Endothelial cell of umbilical vein (primary cell): ENCODE measurements around the gene RAD51B. TPM values are rescaled to one million over a fixed set of nuclear protein-coding genes. Genes with fewer than 3 reads are reported as not detected.

Source experiments
- BruUV-seq: library from RNA; stranded (reverse); fragments of 400-500 nt; replicated peaks from 2 replicates; lab custom pipeline; 2021; lab: Mats Ljungman, UMichigan
- CTCF ChIA-PET: fragments of 300-600, 350-600 bp; sonication (Branson Sonifier 250); formaldehyde crosslinking; loops from one replicate; lab custom pipeline; 2021; ENCODE audit warnings: antibody characterized with exemption, inconsistent platforms; lab: Charles Lee
- POLR2A ChIA-PET: fragments of 300-600, 350-600 bp; sonication (Branson Sonifier 250); formaldehyde crosslinking; loops from one replicate; lab custom pipeline; 2021; ENCODE audit warnings: antibody characterized with exemption, inconsistent platforms; lab: Charles Lee
- DNase-seq: peaks from one replicate; pipeline ENCODE4 v3.0.0-alpha.2; 2011; ENCODE audit warnings: low read depth, low spot score
- FAIRE-seq: peaks from 2 replicates; lab custom pipeline; 2011; peaks lifted over from hg19 to GRCh38; lab: Jason Lieb, UNC
- H2AFZ ChIP-seq: 2 replicates; pipeline ENCODE4 v1.6.0; 2012; ENCODE audit warnings: low read depth, low read length, control low read depth, inconsistent platforms
- H3K27ac ChIP-seq: 2 replicates; pipeline ENCODE4 v1.5.1; 2011; ENCODE audit warnings: low read depth, mild to moderate bottlenecking, control low read depth, low read length, moderate library complexity; ENCODE audit not compliant: insufficient read depth
- H3K27me3 ChIP-seq, 2 experiments: 2 replicates each; pipeline versions ENCODE4 v1.6.0 to v1.6.1; 2011; ENCODE audit warnings: low read length in 2 of 2, mixed read lengths in 1 of 2; ENCODE audit not compliant: control insufficient read depth in 2 of 2, insufficient read depth in 2 of 2
- H3K36me3 ChIP-seq, 2 experiments: 2 replicates in 1 of 2; 3 replicates in 1 of 2; pipeline ENCODE4 v1.5.1; 2011; ENCODE audit warnings: low read length in 2 of 2, mild to moderate bottlenecking in 1 of 2, moderate library complexity in 1 of 2; ENCODE audit not compliant: control insufficient read depth in 2 of 2, insufficient read depth in 2 of 2; ENCODE audit errors: extremely low read depth in 1 of 2
- H3K4me1 ChIP-seq: 3 replicates; pipeline ENCODE4 v1.5.1; 2011; ENCODE audit warnings: mild to moderate bottlenecking, low read length; ENCODE audit not compliant: control insufficient read depth, insufficient read depth; ENCODE audit errors: extremely low read depth
- H3K4me2 ChIP-seq: 2 replicates; pipeline ENCODE4 v1.6.1; 2011; ENCODE audit warnings: low read length, control low read depth, mixed read lengths; ENCODE audit not compliant: insufficient read depth
- H3K4me3 ChIP-seq, 3 experiments: fragments of 200-600 bp in 1 of 3; sonication (generic), shearing (Covaris generic) in 1 of 3; replicated peaks in 1 of 3; 2 replicates each; pipeline ENCODE4 v1.5.1; 2011 to 2016; ENCODE audit warnings: control low read depth in 3 of 3, low read length in 3 of 3, mild to moderate bottlenecking in 2 of 3, inconsistent platforms in 1 of 3, low read depth in 1 of 3, moderate library complexity in 1 of 3; ENCODE audit not compliant: insufficient read depth in 1 of 3
- H3K79me2 ChIP-seq: 2 replicates; pipeline ENCODE4 v1.6.0; 2012; ENCODE audit warnings: low read length, inconsistent platforms; ENCODE audit not compliant: control insufficient read depth, insufficient read depth
- H3K9ac ChIP-seq: replicated peaks from 2 replicates; pipeline ENCODE3; 2011; ENCODE audit warnings: low read length, control low read depth; ENCODE audit not compliant: insufficient read depth; ENCODE audit errors: extremely low read depth
- H3K9me1 ChIP-seq: replicated peaks from 3 replicates; pipeline ENCODE4 v1.6.0; 2011; ENCODE audit warnings: mild to moderate bottlenecking, low read length; ENCODE audit not compliant: control insufficient read depth, insufficient read depth; ENCODE audit errors: extremely low read depth
- H3K9me3 ChIP-seq: replicated peaks from 2 replicates; pipeline ENCODE4 v1.5.1; 2012; ENCODE audit warnings: low read length, inconsistent platforms; ENCODE audit not compliant: control insufficient read depth, insufficient read depth
- H4K20me1 ChIP-seq: replicated peaks from 2 replicates; pipeline ENCODE3; 2011; ENCODE audit warnings: mild to moderate bottlenecking, low read length; ENCODE audit not compliant: control insufficient read depth, insufficient read depth; ENCODE audit errors: extremely low read depth
- FOS ChIP-seq: IDR thresholded peaks from 2 replicates; pipeline ENCODE4 v1.6.1; 2011; ENCODE audit warnings: mild to moderate bottlenecking, low read length, moderate library complexity, borderline replicate concordance; ENCODE audit not compliant: insufficient read depth
- JUN ChIP-seq: IDR thresholded peaks from 2 replicates; pipeline ENCODE4 v1.6.1; 2011; ENCODE audit warnings: borderline replicate concordance, low read depth; ENCODE audit not compliant: insufficient read length, insufficient read depth
- MYC ChIP-seq: IDR thresholded peaks from one replicate; pipeline ENCODE4 v1.6.1; 2011; ENCODE audit warnings: mild to moderate bottlenecking, low read depth, low read length
- POLR2A ChIP-seq: IDR thresholded peaks from 2 replicates; pipeline ENCODE4 v1.6.1; 2012; ENCODE audit warnings: low read depth, mild to moderate bottlenecking, control low read depth, low read length
- dilution Hi-C: fragments of 300-500 bp; cut with MboI; formaldehyde crosslinking; loops from one replicate; pipeline ENCODE4 v1.15.0; 2019; ENCODE audit warnings: low sequenced_read_pairs; ENCODE audit not compliant: extremely low pct_ligation_motif_present
- intact Hi-C: fragments of 100-400 bp; cut with micrococcal nuclease; formaldehyde crosslinking; loops from one replicate; pipeline ENCODE4 v1.10.0; 2022
- polyA plus RNA-seq, 4 experiments: library from polyadenylated mRNA; depleted of rRNA in 3 of 4; stranded (reverse) in 3 of 4; unstranded in 1 of 4; fragments of >200 nt; gene quantifications; 2 replicates each; pipeline versions ENCODE4 v1.2.1 to v1.2.3, GENCODE V29; 2011 to 2012; ENCODE audit warnings: missing spikeins in 1 of 4
- total RNA-seq: library from RNA; stranded (reverse); gene quantifications from 2 replicates; pipeline ENCODE4 v1.2.3, GENCODE V29; 2021
- TF ChIP-seq, protein P1 (sequence below), 2 donors: IDR thresholded peaks; 1 replicate in 1 of 2; 2 replicates in 1 of 2; pipeline ENCODE4 v1.5.1; 2011; ENCODE audit warnings: low read length in 2 of 2, mild to moderate bottlenecking in 2 of 2, moderate library complexity in 2 of 2, control low read depth in 1 of 2, inconsistent platforms in 1 of 2, low read depth in 1 of 2; ENCODE audit not compliant: insufficient read depth in 1 of 2; ENCODE audit errors: extremely low read depth in 1 of 2
- TF ChIP-seq, protein P2 (sequence below): IDR thresholded peaks from 2 replicates; pipeline ENCODE4 v1.6.1; 2011; ENCODE audit not compliant: insufficient read depth, insufficient read length

Gene RAD51B
- total and polyA plus RNA-seq, 2 donors (not counting 3 experiments of a cell fraction or from before 2014, with no cell fraction given): 3.9 to 19.0 TPM

- dilution Hi-C loops: no loop called here
- no peaks in the 10 kb centered on the region for H3K36me3 ChIP-seq
- no peak overlapping the region for H3K27ac ChIP-seq
- POLR2A ChIA-PET: interaction anchor here (0.7 to 2.3 kb wide), 4 partner anchors 245 to 543 kb away, joined by 3 to 13 read pairs (median 3); partner anchors contain the start of gene ZFP36L1
- H2AFZ ChIP-seq: no peak overlapping the region
- no peak overlapping the region for H3K4me3 ChIP-seq
- DNase-seq: peak; percentile 70
- CTCF ChIA-PET: interaction anchor here (0.7 to 7.9 kb wide), 23 partner anchors 9 to 594 kb away, joined by 3 to 122 read pairs (median 4); partner anchors contain the start of gene ZFP36L1
- no peaks in the 10 kb centered on the region for H4K20me1 ChIP-seq
- intact Hi-C loops: loop anchor here (1.0 to 5.0 kb wide), 5 partner anchors 209 to 543 kb away; partner anchors contain the start of gene ZFP36L1
- peak; percentile 75 for FAIRE-seq
- no peaks in the 10 kb centered on the region for H3K9me1 ChIP-seq
- TF ChIP-seq, protein P1, sequence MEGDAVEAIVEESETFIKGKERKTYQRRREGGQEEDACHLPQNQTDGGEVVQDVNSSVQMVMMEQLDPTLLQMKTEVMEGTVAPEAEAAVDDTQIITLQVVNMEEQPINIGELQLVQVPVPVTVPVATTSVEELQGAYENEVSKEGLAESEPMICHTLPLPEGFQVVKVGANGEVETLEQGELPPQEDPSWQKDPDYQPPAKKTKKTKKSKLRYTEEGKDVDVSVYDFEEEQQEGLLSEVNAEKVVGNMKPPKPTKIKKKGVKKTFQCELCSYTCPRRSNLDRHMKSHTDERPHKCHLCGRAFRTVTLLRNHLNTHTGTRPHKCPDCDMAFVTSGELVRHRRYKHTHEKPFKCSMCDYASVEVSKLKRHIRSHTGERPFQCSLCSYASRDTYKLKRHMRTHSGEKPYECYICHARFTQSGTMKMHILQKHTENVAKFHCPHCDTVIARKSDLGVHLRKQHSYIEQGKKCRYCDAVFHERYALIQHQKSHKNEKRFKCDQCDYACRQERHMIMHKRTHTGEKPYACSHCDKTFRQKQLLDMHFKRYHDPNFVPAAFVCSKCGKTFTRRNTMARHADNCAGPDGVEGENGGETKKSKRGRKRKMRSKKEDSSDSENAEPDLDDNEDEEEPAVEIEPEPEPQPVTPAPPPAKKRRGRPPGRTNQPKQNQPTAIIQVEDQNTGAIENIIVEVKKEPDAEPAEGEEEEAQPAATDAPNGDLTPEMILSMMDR (IDR thresholded peaks at IDR 0.05; ENCODE audit: extremely low read depth in 1 of 2, insufficient read depth in 1 of 2, low read depth in 1 of 2, low read length in 2 of 2): no peak
- TF ChIP-seq MYC (no peak), POLR2A (no peak), JUN (peak; percentile 50), FOS (peak; percentile 74)
- TF ChIP-seq, protein P2, sequence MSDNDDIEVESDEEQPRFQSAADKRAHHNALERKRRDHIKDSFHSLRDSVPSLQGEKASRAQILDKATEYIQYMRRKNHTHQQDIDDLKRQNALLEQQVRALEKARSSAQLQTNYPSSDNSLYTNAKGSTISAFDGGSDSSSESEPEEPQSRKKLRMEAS: no peak
- no peaks in the 10 kb centered on the region for H3K27me3 ChIP-seq
- no peaks in the 10 kb centered on the region for H3K79me2 ChIP-seq
- no peak overlapping the region for H3K4me2 ChIP-seq
- H3K4me1 ChIP-seq: peaks cover 45% of the 10 kb centered on the region
- H3K9ac ChIP-seq: no peak overlapping the region
- H3K9me3 ChIP-seq: no peaks in the 10 kb centered on the region
- no TSS peak for BruUV-seq
Measured at GRCh38 chr14:68249661-68250451, 430.3 kb downstream of the RAD51B start.
